ENCODE measurements around the gene CRY2.
A peak's percentile ranks its signal among the peaks of the same experiment; 100 is the strongest.

The CRY2 gene

GRCh38 chr11:45803971-45804760, 43.1 kb upstream of the CRY2 start:
- peak overlapping the region; percentile 85 for H3K4me3 ChIP-seq (ENCODE audit: control insufficient read depth, low read depth, low read length)
- peak; percentile 24 for DNase-seq (ENCODE audit: low read depth)
- no peak for TF ChIP-seq CTCF (conservative IDR thresholded peaks at IDR 0.05; ENCODE audit: control insufficient read depth, insufficient read depth, low read depth, low read length)

DNA sequence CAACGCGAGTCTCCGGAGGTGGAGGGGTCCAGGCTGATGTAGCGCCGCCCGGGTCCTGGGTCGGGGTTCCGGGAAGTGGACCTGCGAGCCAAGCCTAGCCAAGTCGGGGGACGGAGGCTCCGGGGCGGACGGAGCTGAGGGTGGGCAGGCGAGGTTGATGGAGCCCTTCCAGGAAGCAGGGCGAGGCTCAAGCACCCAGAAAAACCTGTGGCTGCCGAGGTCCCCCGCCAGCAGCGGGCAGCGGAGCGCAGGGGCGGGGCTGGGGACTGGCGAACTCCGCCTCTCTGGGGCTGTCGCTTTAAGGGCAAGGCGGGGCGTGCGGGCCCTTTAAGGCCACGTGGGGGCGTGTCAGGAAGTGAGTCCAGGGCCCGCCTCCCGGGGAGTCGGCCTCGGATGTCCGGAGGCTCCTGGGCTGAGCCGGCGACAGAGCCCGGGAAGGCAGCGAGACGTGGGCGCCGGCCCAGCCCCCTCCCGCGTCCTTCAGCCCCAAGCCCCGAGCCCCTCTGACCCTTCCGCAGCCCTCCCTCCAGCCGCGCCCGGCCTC, 42.4 kb upstream of the CRY2 start, which contains the start of gene SLC35C1:
SLC35C1 (plus strand) TSS at position 389 of the 544 bp plus-strand sequence. CDS start 653 bp downstream, outside the sequence.
- H3K4me3 ChIP-seq (ENCODE audit: control insufficient read depth, low read depth, low read length), result peak within 1 kb of the TSS; percentile 85
- peak; percentile 88 for DNase-seq (ENCODE audit: low read depth)
- no peak for TF ChIP-seq CTCF (conservative IDR thresholded peaks at IDR 0.05; ENCODE audit: control insufficient read depth, insufficient read depth, low read depth, low read length)

- peak; percentile 69 for DNase-seq (ENCODE audit: low read depth)
- H3K4me3 ChIP-seq (ENCODE audit: control insufficient read depth, low read depth, low read length), result peak overlapping the region; percentile 85
- TF ChIP-seq CTCF (conservative IDR thresholded peaks at IDR 0.05; ENCODE audit: control insufficient read depth, insufficient read depth, low read depth, low read length), result no peak
These were observed 41.8 kb upstream of the CRY2 start for GRCh38 chr11:45805305-45806071.

DNA sequence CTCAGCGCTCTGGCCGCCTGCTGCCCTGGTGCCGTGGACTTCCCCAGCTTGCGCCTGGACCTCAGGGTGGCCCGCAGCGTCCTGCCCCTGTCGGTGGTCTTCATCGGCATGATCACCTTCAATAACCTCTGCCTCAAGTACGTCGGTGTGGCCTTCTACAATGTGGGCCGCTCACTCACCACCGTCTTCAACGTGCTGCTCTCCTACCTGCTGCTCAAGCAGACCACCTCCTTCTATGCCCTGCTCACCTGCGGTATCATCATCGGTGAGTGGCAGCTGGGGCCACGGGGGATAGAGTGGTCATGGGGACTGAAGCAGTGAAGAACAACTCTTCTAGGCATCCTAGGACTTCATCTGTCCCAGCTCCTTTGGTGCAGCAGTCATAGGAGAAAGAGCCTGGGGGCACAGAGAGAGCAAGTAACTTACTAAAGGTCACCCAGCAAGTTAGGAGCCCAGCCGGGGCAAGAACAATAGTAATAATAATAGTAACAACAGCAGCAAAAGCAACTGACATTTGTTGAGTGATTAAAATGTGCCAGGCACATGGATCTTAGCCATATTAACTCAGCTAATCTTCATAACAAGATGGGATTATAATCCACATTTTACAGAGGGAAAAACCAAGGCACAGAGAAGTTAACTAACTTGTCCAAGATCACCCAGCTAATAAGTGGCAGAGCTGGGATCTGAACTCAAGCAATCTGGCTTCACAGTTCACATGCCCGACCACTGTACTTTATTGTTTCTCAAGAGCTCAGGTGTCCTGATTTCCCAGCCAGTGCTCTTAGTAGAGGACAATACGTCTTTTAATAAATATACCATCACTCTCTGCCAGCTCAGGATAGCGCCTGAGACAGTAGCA, 41.0 kb upstream of the CRY2 start:
- TF ChIP-seq CTCF (conservative IDR thresholded peaks at IDR 0.05; ENCODE audit: control insufficient read depth, insufficient read depth, low read depth, low read length), result no peak
- peak overlapping the region; percentile 85 for H3K4me3 ChIP-seq (ENCODE audit: control insufficient read depth, low read depth, low read length)
- DNase-seq (ENCODE audit: low read depth), result no peak

GRCh38 chr11:45806937-45807791, 40.1 kb upstream of the CRY2 start:
- peak overlapping the region; percentile 85 for H3K4me3 ChIP-seq (ENCODE audit: control insufficient read depth, low read depth, low read length)
- no peak for TF ChIP-seq CTCF (conservative IDR thresholded peaks at IDR 0.05; ENCODE audit: control insufficient read depth, insufficient read depth, low read depth, low read length)
- DNase-seq (ENCODE audit: low read depth), result no peak

All from fibroblast of mammary gland (primary cell).